Nephron (organoid): ENCODE data around the gene RARRES1.

ENCODE experiments used
- H3K27ac Mint-ChIP-seq, 3 experiments: 2 replicates each; pipeline ENCODE4 v1.8.0; 2020; ENCODE audit warnings: mixed read lengths in 3 of 3, mild to moderate bottlenecking in 2 of 3, moderate library complexity in 1 of 3
- H3K27me3 Mint-ChIP-seq: 2 replicates; pipeline ENCODE4 v1.8.0; 2021; ENCODE audit warnings: low read depth, mild to moderate bottlenecking, moderate library complexity, mixed read lengths
- H3K36me3 Mint-ChIP-seq: 2 replicates; pipeline ENCODE4 v1.8.0; 2020; ENCODE audit warnings: low read depth, mixed read lengths
- H3K4me1 Mint-ChIP-seq: 2 replicates; pipeline ENCODE4 v1.8.0; 2020; ENCODE audit warnings: mixed read lengths
- H3K4me3 Mint-ChIP-seq, 3 experiments: 2 replicates each; pipeline ENCODE4 v1.8.0; 2020; ENCODE audit warnings: mild to moderate bottlenecking in 3 of 3, mixed read lengths in 3 of 3, moderate library complexity in 2 of 3
- H3K9me3 Mint-ChIP-seq: 2 replicates; pipeline ENCODE4 v1.8.0; 2020; ENCODE audit warnings: mixed read lengths
- TF ChIP-seq, protein P1 (sequence below), 3 experiments: fragments of 200-600 bp; sonication (generic); IDR thresholded peaks; one replicate each; pipeline ENCODE4 v1.5.0; 2021; ENCODE audit warnings: antibody characterized with exemption in 3 of 3; ENCODE audit not compliant: unreplicated experiment in 3 of 3

RARRES1 gene

DNA sequence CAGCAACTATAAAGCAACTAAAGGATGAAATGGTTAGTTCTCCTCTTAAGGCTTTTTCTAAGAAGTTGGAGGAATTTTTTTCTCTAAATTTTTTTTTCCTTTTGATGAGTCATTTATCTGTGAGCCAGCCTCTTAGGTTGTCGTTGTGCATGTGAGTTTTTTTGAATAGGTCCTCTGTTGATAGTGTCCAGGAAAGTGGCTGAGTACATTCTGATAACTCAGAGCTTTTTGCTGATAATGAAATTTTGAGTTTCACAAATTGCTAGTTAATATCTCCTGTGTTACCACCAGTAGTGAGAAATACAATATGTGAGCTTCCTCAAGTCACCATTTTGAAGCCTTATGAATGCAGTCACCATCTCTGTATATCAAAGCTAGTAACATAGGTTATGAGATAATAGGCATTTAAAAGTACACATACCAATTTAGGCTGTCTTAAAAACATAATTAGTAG, 52.7 kb downstream of the RARRES1 start:
- peaks cover 11% of the 10 kb centered on the region for H3K36me3 Mint-ChIP-seq
- TF ChIP-seq, protein P1, sequence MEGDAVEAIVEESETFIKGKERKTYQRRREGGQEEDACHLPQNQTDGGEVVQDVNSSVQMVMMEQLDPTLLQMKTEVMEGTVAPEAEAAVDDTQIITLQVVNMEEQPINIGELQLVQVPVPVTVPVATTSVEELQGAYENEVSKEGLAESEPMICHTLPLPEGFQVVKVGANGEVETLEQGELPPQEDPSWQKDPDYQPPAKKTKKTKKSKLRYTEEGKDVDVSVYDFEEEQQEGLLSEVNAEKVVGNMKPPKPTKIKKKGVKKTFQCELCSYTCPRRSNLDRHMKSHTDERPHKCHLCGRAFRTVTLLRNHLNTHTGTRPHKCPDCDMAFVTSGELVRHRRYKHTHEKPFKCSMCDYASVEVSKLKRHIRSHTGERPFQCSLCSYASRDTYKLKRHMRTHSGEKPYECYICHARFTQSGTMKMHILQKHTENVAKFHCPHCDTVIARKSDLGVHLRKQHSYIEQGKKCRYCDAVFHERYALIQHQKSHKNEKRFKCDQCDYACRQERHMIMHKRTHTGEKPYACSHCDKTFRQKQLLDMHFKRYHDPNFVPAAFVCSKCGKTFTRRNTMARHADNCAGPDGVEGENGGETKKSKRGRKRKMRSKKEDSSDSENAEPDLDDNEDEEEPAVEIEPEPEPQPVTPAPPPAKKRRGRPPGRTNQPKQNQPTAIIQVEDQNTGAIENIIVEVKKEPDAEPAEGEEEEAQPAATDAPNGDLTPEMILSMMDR (IDR thresholded peaks at IDR 0.05; ENCODE audit: unreplicated experiment in 3 of 3): no peak
- H3K9me3 Mint-ChIP-seq: no peaks in the 10 kb centered on the region
- H3K27me3 Mint-ChIP-seq: no peaks in the 10 kb centered on the region
- no peak overlapping the region for H3K4me3 Mint-ChIP-seq
- no peak overlapping the region for H3K27ac Mint-ChIP-seq
- no peaks in the 10 kb centered on the region for H3K4me1 Mint-ChIP-seq

DNA sequence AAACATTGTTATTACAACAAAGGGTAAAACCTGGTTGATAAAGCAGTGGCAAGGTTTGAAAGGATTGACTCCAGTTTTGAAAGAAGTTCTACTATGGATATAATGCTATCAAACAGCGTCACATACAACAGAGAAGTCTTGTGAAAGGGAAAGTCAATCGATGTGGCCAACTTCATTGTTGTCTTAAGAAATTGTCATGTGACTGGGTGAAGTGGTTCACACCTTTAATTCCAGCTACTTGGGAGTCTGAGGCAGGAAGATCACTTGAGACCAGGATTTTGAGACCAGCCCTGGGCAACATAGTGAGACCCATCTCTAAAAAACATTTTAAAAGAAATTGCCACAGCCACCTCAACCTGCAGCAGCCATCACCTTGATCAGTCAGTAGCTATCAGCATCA, 53.6 kb downstream of the RARRES1 start:
- H3K27me3 Mint-ChIP-seq: no peaks in the 10 kb centered on the region
- no peaks in the 10 kb centered on the region for H3K4me1 Mint-ChIP-seq
- H3K36me3 Mint-ChIP-seq: peaks cover 8% of the 10 kb centered on the region
- no peak overlapping the region for H3K27ac Mint-ChIP-seq
- no peak overlapping the region for H3K4me3 Mint-ChIP-seq
- no peaks in the 10 kb centered on the region for H3K9me3 Mint-ChIP-seq
- TF ChIP-seq, protein P1 (IDR thresholded peaks at IDR 0.05; ENCODE audit: unreplicated experiment in 3 of 3): no peak

DNA sequence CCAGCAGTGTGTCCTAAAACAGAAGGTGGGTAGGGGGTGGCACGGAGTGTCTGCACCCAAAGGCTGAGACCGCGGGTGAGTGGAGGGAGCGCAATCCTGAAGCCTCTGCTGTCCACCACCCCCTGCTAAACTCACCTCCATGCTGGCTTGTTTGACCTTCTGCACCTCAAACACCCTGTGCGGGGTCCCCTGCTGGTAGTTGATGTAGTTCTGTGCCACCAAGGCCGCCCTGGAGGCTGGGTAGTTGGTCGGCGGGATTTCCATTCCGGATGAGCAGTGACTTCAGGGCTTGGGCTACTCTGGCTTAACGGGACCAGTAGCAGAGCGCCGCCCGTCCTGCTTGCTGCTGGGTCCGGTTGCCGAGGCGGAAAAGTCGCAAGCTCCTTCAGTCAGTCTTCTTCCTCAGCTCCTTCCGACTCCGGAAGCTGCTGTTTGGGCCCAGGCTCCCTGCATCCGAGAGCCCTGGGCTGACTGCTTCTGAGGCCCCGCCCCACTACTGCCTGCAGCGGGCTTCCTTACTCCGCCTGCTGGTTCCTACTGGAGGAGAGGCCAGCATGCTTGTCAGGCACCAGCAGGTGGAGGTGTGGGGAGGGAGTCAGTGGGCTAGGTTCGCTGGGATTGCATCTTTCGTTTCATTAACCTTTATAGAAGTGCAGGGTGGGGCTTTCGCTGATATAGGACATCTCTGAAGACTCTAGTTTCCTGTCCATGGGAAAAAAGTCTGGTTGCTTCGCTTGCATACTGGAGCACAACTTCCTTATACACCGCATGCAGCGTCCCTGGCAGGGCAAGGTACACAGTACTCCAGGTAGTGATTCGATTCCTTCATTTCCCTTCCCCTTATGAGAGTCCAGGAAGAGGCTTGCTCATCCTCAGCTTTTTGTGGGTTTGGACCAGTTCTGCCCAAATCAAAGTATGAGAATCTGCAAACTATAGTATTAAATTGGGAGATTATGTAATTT, 59.8 kb downstream of the RARRES1 start, which contains the start of gene LXN:
TSS of gene LXN (minus strand) at position 434 of the 962 bp plus-strand sequence. CDS start at position 264, 170 bp downstream.
- peak within 1 kb of the TSS; percentile 83 to 93 (median 93) for H3K4me3 Mint-ChIP-seq
- TF ChIP-seq, protein P1 (IDR thresholded peaks at IDR 0.05; ENCODE audit: unreplicated experiment in 3 of 3): peak; percentile 66 to 79 (median 68)
- H3K36me3 Mint-ChIP-seq: peaks cover 13% of the 10 kb centered on the region
- H3K27me3 Mint-ChIP-seq: no peaks in the 10 kb centered on the region
- no peaks in the 10 kb centered on the region for H3K9me3 Mint-ChIP-seq
- H3K27ac Mint-ChIP-seq: peak within 1 kb of the TSS; percentile 85 to 94 (median 92)
- peaks cover 13% of the 10 kb centered on the region for H3K4me1 Mint-ChIP-seq

DNA sequence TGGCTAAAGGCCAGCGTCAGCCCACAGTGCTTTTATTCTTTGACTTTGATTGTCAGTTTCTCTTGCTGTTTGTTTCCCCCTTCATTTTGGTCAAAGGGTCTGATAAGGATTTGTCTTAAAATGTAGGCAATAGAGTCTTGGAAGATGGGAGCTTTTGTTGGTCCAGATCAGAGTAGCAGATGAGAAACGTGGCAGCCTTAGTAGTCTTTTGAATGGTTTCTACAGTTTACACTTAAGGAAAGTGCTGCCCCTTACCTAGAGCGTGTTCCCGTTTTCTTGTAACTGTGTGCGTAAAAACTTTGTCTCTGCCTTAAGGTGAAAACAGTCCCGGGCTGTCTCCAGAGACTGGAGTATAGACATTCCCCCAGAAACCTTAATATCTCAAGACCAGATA, 60.4 kb downstream of the RARRES1 start:
- Mint-ChIP-seq H3K27ac (peak overlapping the region; percentile 85 to 94 (median 92)), H3K27me3 (no peaks in the 10 kb centered on the region), H3K36me3 (peaks cover 16% of the 10 kb centered on the region), H3K4me1 (peaks cover 13% of the 10 kb centered on the region), H3K9me3 (no peaks in the 10 kb centered on the region), H3K4me3 (peak overlapping the region; percentile 83 to 93 (median 93))
- TF ChIP-seq, protein P1 (IDR thresholded peaks at IDR 0.05; ENCODE audit: unreplicated experiment in 3 of 3): no peak

DNA sequence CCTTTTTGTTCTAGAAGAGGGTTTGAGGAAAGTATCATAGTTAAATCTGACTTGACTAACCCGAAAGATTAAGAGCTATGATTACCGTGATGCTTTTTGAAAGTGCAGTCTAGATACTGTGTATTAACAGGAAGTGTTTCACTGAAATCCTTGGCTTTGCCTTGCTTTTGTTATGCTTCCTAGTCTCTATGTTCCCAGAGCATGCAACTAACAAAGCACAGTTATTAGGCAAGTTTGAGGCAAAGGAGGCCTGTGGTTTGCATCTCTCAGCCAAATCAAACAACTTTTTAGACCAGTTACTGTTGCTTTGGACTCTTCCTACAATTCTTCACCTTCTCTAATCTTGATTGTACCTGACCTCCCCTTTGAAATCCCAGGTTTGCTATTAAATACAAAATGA, 63.8 kb downstream of the RARRES1 start:
- H3K4me1 Mint-ChIP-seq: peaks cover 13% of the 10 kb centered on the region

More for the DNA sequence above, 63.8 kb downstream of the RARRES1 start:
- TF ChIP-seq, protein P1 (IDR thresholded peaks at IDR 0.05; ENCODE audit: unreplicated experiment in 3 of 3): no peak
- Mint-ChIP-seq H3K4me3 (no peak overlapping the region), H3K36me3 (peaks cover 36% of the 10 kb centered on the region), H3K9me3 (no peaks in the 10 kb centered on the region), H3K27ac (no peak overlapping the region), H3K27me3 (no peaks in the 10 kb centered on the region)
